Ishikawa (cell line): ENCODE measurements around the gene GGACT.
A peak's percentile ranks its signal among the peaks of the same experiment; 100 is the strongest.

ENCODE experiments used
- CEBPB ChIP-seq: IDR thresholded peaks from 2 replicates; pipeline ENCODE4 v1.6.1; 2012
- CREB1 ChIP-seq: IDR thresholded peaks from 2 replicates; pipeline ENCODE4 v1.6.1; 2012; ENCODE audit warnings: low read depth
- EGR1 ChIP-seq: IDR thresholded peaks from 2 replicates; pipeline ENCODE4 v1.6.1; 2012
- EP300 ChIP-seq: IDR thresholded peaks from 2 replicates; pipeline ENCODE4 v1.6.1; 2012; ENCODE audit warnings: borderline replicate concordance
- FOXM1 ChIP-seq: IDR thresholded peaks from 2 replicates; pipeline ENCODE4 v1.6.1; 2012; ENCODE audit warnings: low read depth, borderline replicate concordance
- NFIC ChIP-seq: IDR thresholded peaks from 2 replicates; pipeline ENCODE4 v1.6.1; 2012
- RAD21 ChIP-seq: IDR thresholded peaks from 2 replicates; pipeline ENCODE4 v1.6.1; 2012; ENCODE audit warnings: low read depth
- REST ChIP-seq: IDR thresholded peaks from 2 replicates; pipeline ENCODE4 v1.6.1; 2012; ENCODE audit warnings: low read depth, mild to moderate bottlenecking
- TAF1 ChIP-seq: IDR thresholded peaks from 2 replicates; pipeline ENCODE4 v1.6.1; 2012; ENCODE audit warnings: low read depth, mild to moderate bottlenecking
- TCF12 ChIP-seq: IDR thresholded peaks from 2 replicates; pipeline ENCODE4 v1.6.1; 2012; ENCODE audit warnings: low read depth
- USF1 ChIP-seq: IDR thresholded peaks from 2 replicates; pipeline ENCODE4 v1.6.1; 2012
- YY1 ChIP-seq: IDR thresholded peaks from 2 replicates; pipeline ENCODE4 v1.6.1; 2012; ENCODE audit warnings: low read depth
- ZBTB7A ChIP-seq: IDR thresholded peaks from 2 replicates; pipeline ENCODE4 v1.6.1; 2012; ENCODE audit warnings: low read depth
- TF ChIP-seq, protein P1 (sequence below): IDR thresholded peaks from 2 replicates; pipeline ENCODE4 v1.6.1; 2012

GGACT gene

GRCh38 chr13:100534911-100535310 lies 53.7 kb downstream of the GGACT start:
- TF ChIP-seq REST (no peak), NFIC (no peak), RAD21 (no peak), YY1 (no peak), EP300 (no peak), TAF1 (no peak), CREB1 (no peak), USF1 (no peak), CEBPB (no peak)
- TF ChIP-seq, protein P1, sequence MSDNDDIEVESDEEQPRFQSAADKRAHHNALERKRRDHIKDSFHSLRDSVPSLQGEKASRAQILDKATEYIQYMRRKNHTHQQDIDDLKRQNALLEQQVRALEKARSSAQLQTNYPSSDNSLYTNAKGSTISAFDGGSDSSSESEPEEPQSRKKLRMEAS, result no peak

GRCh38 chr13:100534147-100534843 lies 54.3 kb downstream of the GGACT start:
- TF ChIP-seq CREB1, result no peak
- no peak for TF ChIP-seq ZBTB7A
- TF ChIP-seq TCF12, result no peak
- no peak for TF ChIP-seq USF1
- no peak for TF ChIP-seq EGR1
- no peak for TF ChIP-seq NFIC
- TF ChIP-seq CEBPB, result no peak
- no peak for TF ChIP-seq RAD21
- no peak for TF ChIP-seq YY1
- no peak for TF ChIP-seq EP300
- no peak for TF ChIP-seq REST
- no peak for TF ChIP-seq TAF1
- TF ChIP-seq, protein P1, result no peak

GRCh38 chr13:100533588-100534041 lies 55.0 kb downstream of the GGACT start:
- TF ChIP-seq FOXM1, result no peak
- peak; percentile 29; the same call in 1 of the 2 replicates for TF ChIP-seq NFIC

GRCh38 chr13:100532836-100533435 lies 55.7 kb downstream of the GGACT start:
- TF ChIP-seq YY1, result no peak
- TF ChIP-seq, protein P1, result no peak
- TF ChIP-seq TCF12, result no peak
- no peak for TF ChIP-seq CREB1
- TF ChIP-seq REST, result no peak
- no peak for TF ChIP-seq ZBTB7A
